Kidney epithelial cell (primary cell): ENCODE measurements around the gene HSD11B2. TPM values are rescaled to one million over a fixed set of nuclear protein-coding genes. Genes with fewer than 3 reads are reported as not detected.

Source experiments
- DNase-seq: peaks from one replicate; pipeline ENCODE4 v3.0.0-alpha.2; 2010; ENCODE audit warnings: low read depth
- H3K27me3 ChIP-seq: 2 replicates; pipeline ENCODE4 v1.6.0; 2011; ENCODE audit warnings: low read length; ENCODE audit not compliant: control insufficient read depth, insufficient read depth
- H3K36me3 ChIP-seq: 2 replicates; pipeline ENCODE4 v1.5.1; 2011; ENCODE audit warnings: low read length; ENCODE audit not compliant: control insufficient read depth, insufficient read depth
- H3K4me3 ChIP-seq: 2 replicates; pipeline ENCODE4 v1.5.1; 2011; ENCODE audit warnings: low read depth, mild to moderate bottlenecking, control low read depth, low read length
- total RNA-seq: library from RNA; depleted of rRNA; stranded (reverse); fragments of >200 nt; gene quantifications from 2 replicates; pipeline ENCODE4 v1.2.3, GENCODE V29; 2015
- TF ChIP-seq, protein P1 (sequence below): IDR thresholded peaks from 2 replicates; pipeline ENCODE4 v1.5.1; 2011; ENCODE audit warnings: mild to moderate bottlenecking, moderate library complexity, low read length, control low read depth, inconsistent platforms; ENCODE audit not compliant: insufficient read depth, poor library complexity, severe bottlenecking

HSD11B2 gene
- 0.96 and 5.8 TPM in 2 replicates for total RNA-seq

DNA sequence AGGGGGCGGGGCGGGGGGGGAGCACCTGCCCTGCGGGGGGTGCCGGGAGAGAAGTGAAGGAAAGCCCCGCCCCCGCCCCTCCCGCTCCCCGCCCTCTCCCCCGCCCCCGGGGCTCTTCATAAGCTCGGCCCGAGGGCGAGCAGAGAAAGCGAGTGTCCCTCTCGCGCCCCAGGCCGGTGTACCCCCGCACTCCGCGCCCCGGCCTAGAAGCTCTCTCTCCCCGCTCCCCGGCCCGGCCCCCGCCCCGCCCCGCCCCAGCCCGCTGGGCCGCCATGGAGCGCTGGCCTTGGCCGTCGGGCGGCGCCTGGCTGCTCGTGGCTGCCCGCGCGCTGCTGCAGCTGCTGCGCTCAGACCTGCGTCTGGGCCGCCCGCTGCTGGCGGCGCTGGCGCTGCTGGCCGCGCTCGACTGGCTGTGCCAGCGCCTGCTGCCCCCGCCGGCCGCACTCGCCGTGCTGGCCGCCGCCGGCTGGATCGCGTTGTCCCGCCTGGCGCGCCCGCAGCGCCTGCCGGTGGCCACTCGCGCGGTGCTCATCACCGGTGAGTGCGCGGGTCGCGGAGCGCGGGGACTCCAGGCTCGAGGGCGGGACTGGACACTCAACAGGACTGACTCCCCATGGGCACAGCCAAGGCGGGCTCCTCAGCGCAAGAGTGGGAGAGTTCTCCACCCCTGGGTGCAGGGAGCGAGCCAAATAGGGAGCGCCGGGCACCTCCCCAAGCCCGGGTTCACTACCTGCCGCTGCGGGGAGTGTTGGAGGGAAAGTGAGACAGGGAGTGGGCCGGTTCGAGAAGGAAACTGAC, at the start of gene HSD11B2:
Gene HSD11B2 (plus strand): TSS at position 145 of the 798 bp plus-strand sequence. CDS start 128 bp downstream, at position 273.
- peaks cover 40% of the 10 kb centered on the region for H3K27me3 ChIP-seq
- peak within 1 kb of the TSS; percentile 24 for H3K4me3 ChIP-seq
- no peak for DNase-seq
- TF ChIP-seq, protein P1, sequence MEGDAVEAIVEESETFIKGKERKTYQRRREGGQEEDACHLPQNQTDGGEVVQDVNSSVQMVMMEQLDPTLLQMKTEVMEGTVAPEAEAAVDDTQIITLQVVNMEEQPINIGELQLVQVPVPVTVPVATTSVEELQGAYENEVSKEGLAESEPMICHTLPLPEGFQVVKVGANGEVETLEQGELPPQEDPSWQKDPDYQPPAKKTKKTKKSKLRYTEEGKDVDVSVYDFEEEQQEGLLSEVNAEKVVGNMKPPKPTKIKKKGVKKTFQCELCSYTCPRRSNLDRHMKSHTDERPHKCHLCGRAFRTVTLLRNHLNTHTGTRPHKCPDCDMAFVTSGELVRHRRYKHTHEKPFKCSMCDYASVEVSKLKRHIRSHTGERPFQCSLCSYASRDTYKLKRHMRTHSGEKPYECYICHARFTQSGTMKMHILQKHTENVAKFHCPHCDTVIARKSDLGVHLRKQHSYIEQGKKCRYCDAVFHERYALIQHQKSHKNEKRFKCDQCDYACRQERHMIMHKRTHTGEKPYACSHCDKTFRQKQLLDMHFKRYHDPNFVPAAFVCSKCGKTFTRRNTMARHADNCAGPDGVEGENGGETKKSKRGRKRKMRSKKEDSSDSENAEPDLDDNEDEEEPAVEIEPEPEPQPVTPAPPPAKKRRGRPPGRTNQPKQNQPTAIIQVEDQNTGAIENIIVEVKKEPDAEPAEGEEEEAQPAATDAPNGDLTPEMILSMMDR: no peak
- H3K36me3 ChIP-seq: no peaks in the 10 kb centered on the region

DNA sequence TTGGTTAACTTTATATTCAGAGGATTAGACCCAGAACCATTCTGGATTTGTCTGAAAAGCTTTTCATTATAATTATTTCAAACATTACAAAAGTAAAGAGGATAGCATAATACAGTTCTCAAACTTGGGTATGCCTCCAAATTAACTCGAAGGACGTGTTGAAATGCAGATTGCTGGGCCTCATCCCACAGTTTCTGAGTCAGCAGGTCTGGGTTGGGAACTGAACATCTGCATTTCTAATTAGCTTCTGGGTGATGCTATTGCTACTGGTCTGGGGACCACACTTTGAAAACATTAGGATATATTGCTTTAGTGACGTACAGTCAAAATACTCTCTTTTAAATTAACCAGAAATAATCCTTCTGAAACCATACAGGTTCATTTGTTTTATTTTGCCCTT, 47.6 kb upstream of the HSD11B2 start:
- TF ChIP-seq, protein P1: no peak
- Histone ChIP-seq H3K27me3 (peaks cover 4% of the 10 kb centered on the region), H3K4me3 (no peak overlapping the region), H3K36me3 (no peaks in the 10 kb centered on the region)
- DNase-seq: no peak

DNA sequence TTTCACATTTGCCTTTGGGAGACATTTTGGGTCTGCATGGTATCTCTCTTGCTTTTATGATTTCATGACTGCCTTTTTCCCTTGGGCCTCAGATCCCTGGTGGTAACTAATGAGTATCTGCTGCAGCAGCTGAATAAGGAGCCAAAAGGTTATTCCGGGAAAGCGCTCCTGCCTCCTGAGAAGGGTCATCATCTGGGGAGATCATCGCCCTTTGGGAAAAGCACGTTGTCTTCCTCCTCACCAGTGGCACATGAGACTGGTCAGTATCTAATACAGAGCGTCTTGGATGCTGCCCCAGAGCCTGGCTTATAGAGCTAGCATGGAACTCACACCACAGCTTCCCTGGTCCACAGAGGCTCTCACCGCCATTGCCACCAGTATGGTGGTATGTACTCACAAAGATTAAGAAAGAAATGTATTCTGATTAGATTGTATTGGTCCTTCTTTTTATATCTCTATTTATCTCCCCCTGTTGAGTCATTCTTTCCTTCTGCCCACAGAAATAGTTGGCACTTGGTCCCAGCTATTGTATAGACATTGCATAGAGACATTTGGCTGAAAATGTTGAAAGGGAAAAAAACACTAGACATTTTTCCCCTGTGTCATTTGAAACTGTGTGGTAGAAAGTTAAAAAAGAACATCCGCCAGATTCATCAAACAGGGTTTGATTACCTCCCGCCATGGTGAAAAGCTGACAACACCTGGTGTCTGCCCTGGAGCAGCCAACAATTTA, 46.0 kb upstream of the HSD11B2 start:
- Histone ChIP-seq H3K27me3 (peaks cover 6% of the 10 kb centered on the region), H3K4me3 (no peak overlapping the region), H3K36me3 (no peaks in the 10 kb centered on the region)
- DNase-seq: no peak
- TF ChIP-seq, protein P1: no peak

DNA sequence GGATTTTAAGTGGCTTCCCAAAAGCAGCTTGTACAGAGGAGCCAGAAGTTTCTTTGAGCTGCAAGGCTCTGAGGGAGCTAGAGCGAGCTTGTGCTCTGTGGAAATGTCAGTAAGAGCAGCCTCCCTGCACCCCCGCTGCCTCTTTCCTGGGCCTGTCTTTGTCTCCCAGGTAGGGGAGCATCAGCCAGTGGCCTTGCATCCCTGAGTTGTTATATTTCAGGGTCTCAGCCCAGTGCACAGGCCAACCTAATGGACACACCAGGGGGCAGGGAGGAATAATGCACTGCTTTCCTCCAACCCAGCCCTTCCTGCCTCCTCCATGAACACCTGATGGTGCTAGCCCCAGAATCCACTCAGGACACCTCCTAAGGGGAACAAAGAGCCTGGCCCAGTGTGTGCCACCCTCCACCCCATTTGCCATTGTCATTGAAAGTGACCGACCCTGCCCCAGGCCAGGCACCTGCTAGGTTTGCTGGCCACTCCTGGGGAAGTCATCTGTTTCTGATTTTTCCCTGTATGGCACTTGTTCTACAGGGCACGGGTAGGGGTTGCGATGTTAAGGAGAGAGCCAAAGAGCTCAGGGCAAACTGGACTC, 44.0 kb upstream of the HSD11B2 start:
- no peaks in the 10 kb centered on the region for H3K36me3 ChIP-seq
- peaks cover 13% of the 10 kb centered on the region for H3K27me3 ChIP-seq
- no peak for DNase-seq
- H3K4me3 ChIP-seq: no peak overlapping the region
- TF ChIP-seq, protein P1: no peak

DNA sequence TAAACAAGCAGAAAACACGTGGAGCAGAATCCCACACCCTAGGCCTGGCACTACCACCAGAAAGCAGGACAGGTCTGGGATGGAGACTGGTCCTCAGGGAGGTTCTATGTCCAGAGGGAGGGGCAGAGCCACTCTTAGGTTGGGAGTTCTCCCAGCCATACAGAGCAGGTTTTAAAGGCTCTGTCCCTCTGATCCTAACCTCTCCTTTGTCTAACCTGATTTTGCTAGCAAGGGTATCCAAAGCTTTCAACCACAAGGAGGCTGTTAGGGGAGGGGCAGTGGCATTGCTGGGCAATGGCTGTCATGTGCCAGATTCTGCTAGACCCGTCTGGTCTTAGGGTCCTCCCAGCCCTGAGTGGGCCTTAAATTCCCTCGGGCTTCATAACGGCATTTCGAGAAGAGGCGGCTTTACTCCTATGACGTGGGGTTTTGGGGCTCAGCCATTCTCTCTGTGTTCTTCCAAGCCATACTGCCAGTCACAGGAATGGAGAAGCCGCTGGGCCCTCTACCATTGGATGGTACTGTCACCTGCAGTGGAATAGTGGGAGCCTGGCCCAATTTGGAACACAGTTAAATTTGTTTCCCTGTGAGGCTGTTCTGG, 43.3 kb upstream of the HSD11B2 start:
- Histone ChIP-seq H3K36me3 (no peaks in the 10 kb centered on the region), H3K4me3 (no peak overlapping the region), H3K27me3 (peaks cover 15% of the 10 kb centered on the region)
- DNase-seq: no peak
- TF ChIP-seq, protein P1: no peak
